ENCODE measurements around the gene CRLF3. TPM values are rescaled to one million over a fixed set of nuclear protein-coding genes. Genes with fewer than 3 reads are reported as not detected.
A peak's percentile ranks its signal among the peaks of the same experiment; 100 is the strongest.

Gene CRLF3
- total RNA-seq, 4 donors from 2014 or later: 8.2 to 11.6 (median 9.9) TPM

DNA sequence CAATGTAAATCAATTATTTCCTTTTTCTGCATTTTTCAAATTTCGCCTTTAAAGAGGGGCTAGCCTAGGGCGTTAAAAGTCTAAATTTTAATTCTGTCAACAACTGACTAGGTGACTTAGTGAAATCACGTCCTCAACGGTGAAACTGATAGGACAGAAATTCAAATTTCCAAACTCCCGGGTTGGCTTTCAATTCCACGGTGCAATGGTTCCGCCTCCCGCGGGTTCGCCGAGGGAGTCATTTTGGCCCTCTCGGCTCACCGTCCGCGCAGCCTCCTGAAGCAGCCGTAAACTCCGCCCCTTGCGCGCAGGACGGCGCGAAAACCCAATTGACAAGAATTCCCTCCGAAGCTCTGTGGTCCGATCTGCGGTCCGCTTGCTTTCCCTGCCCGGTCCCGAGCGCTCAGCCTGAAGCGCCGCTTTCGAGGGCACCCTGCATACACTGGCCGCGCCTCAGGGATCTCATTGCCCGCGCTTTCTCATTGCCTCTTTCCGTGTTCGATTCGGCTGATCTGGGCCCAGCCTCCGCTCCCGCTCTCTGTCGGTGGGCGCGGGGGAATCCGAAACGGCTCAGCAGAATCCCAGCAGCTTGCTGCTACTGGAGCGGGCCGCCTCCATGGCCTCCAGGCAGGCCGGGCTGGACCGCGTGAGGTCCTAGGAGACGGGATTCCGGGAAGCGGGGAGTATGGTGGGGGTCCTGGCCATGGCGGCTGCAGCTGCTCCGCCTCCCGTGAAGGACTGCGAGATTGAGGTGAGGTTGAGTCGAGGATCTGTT is 7.4 kb upstream of the CRLF3 start, which contains the start of gene ATAD5:
TSS of gene ATAD5 (plus strand) at position 304 of the 775 bp plus-strand sequence. CDS start at position 686, 382 bp downstream.
- Histone ChIP-seq H3K4me1 (peaks cover 12 to 19% (median 15%) of the 10 kb centered on the region in 4 donors), H3K36me3 (no peaks in the 10 kb centered on the region), H3K27ac (replicated peaks in 1 of 4) (peak within 1 kb of the TSS; percentile 33 to 56 (median 50)), H3K27me3 (no peaks in the 10 kb centered on the region), H3K9me3 (no peaks in the 10 kb centered on the region), H3K4me3 (peak within 1 kb of the TSS; percentile 61 to 89 (median 68))
- intact Hi-C loops (cut with DNase I): no loop called here
- under 1% methylated on average over 28 of the region's 59 CpGs for WGBS
- TF ChIP-seq EP300 (IDR thresholded peaks at IDR 0.05): no peak
- no peak for TF ChIP-seq POLR2A (IDR thresholded peaks at IDR 0.05; ENCODE audit: low read depth)
- TF ChIP-seq, protein P1, sequence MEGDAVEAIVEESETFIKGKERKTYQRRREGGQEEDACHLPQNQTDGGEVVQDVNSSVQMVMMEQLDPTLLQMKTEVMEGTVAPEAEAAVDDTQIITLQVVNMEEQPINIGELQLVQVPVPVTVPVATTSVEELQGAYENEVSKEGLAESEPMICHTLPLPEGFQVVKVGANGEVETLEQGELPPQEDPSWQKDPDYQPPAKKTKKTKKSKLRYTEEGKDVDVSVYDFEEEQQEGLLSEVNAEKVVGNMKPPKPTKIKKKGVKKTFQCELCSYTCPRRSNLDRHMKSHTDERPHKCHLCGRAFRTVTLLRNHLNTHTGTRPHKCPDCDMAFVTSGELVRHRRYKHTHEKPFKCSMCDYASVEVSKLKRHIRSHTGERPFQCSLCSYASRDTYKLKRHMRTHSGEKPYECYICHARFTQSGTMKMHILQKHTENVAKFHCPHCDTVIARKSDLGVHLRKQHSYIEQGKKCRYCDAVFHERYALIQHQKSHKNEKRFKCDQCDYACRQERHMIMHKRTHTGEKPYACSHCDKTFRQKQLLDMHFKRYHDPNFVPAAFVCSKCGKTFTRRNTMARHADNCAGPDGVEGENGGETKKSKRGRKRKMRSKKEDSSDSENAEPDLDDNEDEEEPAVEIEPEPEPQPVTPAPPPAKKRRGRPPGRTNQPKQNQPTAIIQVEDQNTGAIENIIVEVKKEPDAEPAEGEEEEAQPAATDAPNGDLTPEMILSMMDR (IDR thresholded peaks at IDR 0.05): peak in 1 of 3 experiments; percentile 32
- TF ChIP-seq POLR2AphosphoS5 (IDR thresholded peaks at IDR 0.05): peak; percentile 80 to 98
- peak; percentile 95 for DNase-seq (ENCODE audit: extremely low spot score)

DNA sequence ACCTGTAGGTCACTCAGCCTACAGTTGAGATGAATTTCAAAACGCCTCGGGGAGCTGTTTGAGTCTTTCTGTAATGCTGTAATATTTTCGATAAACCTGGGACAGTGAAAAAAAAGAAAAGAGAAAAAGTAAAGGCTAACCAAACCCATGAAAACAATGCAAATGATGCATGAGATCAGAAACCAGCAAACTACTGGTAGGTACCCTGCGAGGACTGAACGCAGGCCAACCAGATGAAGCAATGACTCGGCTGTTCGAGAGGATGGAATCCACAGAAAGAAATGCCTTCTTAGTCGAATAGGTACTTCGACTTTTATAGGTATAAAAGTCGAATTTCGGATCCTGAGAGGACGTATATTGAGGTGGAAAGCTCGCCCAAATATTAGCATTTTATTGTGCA is 6.8 kb upstream of the CRLF3 start:
- WGBS: 27% methylated on average over 13 of the region's 13 CpGs
- peak overlapping the region; percentile 61 to 89 (median 68) for H3K4me3 ChIP-seq
- H3K9me3 ChIP-seq: no peaks in the 10 kb centered on the region
- DNase-seq (ENCODE audit: extremely low spot score): no peak
- H3K27ac ChIP-seq (replicated peaks in 1 of 4): peak overlapping the region; percentile 27 to 55 (median 39)
- no peak for TF ChIP-seq POLR2A (IDR thresholded peaks at IDR 0.05; ENCODE audit: low read depth)
- no peak for TF ChIP-seq POLR2AphosphoS5 (IDR thresholded peaks at IDR 0.05)
- TF ChIP-seq EP300 (IDR thresholded peaks at IDR 0.05): no peak
- TF ChIP-seq, protein P1 (IDR thresholded peaks at IDR 0.05): no peak
- intact Hi-C loops (cut with DNase I): no loop called here
- no peaks in the 10 kb centered on the region for H3K27me3 ChIP-seq
- H3K36me3 ChIP-seq: no peaks in the 10 kb centered on the region
- peaks cover 12 to 19% (median 15%) of the 10 kb centered on the region in 4 donors for H3K4me1 ChIP-seq

GRCh38 chr17:30829022-30829421 is 4.5 kb upstream of the CRLF3 start:
- intact Hi-C loops (cut with DNase I): loop anchor here (10.0 kb wide), 1 partner anchor 114 kb away; no protein-coding TSS in a partner anchor
- TF ChIP-seq, protein P1 (IDR thresholded peaks at IDR 0.05): no peak
- TF ChIP-seq POLR2AphosphoS5 (IDR thresholded peaks at IDR 0.05) (no peak), POLR2A (IDR thresholded peaks at IDR 0.05; ENCODE audit: low read depth) (no peak), EP300 (IDR thresholded peaks at IDR 0.05) (no peak)
- Histone ChIP-seq H3K9me3 (no peaks in the 10 kb centered on the region), H3K36me3 (no peaks in the 10 kb centered on the region), H3K27me3 (no peaks in the 10 kb centered on the region), H3K4me3 (no peak overlapping the region), H3K4me1 (peaks cover 18 to 28% (median 24%) of the 10 kb centered on the region in 4 donors), H3K27ac (replicated peaks in 1 of 4) (no peak overlapping the region)
- 83% methylated on average over 5 of the region's 5 CpGs for WGBS
- DNase-seq (ENCODE audit: extremely low spot score): no peak

DNA sequence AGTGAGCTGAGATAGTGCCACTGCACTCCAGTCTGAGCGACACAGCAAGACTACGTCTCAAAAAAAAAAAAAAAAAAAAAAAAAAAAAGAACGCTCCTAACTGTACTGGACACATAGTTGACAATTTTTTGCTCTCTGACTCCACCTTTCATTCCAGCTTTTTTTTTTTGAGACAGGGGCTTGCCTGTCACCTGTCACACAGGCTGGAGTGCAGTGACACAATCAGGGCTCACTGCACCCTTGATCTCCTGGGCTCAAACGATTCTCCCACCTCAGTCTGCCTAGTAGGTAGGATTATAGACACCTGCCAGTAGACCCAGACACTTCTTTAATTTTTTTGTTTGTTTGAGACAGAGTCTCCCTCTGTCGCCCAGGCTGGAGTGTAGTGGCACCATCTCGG is 2.6 kb upstream of the CRLF3 start:
- peaks cover 12 to 32% (median 30%) of the 10 kb centered on the region in 4 donors for H3K4me1 ChIP-seq
- DNase-seq (ENCODE audit: extremely low spot score): no peak
- WGBS: 86% methylated on average over 6 of the region's 6 CpGs
- H3K27ac ChIP-seq (replicated peaks in 1 of 4): no peak overlapping the region
- intact Hi-C loops (cut with DNase I): loop anchor here (10.0 kb wide), 1 partner anchor 112 kb away; no protein-coding TSS in a partner anchor
- no peaks in the 10 kb centered on the region for H3K27me3 ChIP-seq
- H3K9me3 ChIP-seq: no peaks in the 10 kb centered on the region
- no peaks in the 10 kb centered on the region for H3K36me3 ChIP-seq
- no peak overlapping the region for H3K4me3 ChIP-seq
- TF ChIP-seq EP300 (IDR thresholded peaks at IDR 0.05) (no peak), POLR2AphosphoS5 (IDR thresholded peaks at IDR 0.05) (no peak), POLR2A (IDR thresholded peaks at IDR 0.05; ENCODE audit: low read depth) (no peak)
- TF ChIP-seq, protein P1 (IDR thresholded peaks at IDR 0.05): no peak
